ENCODE data around the gene NKAIN1.

Gene NKAIN1

DNA sequence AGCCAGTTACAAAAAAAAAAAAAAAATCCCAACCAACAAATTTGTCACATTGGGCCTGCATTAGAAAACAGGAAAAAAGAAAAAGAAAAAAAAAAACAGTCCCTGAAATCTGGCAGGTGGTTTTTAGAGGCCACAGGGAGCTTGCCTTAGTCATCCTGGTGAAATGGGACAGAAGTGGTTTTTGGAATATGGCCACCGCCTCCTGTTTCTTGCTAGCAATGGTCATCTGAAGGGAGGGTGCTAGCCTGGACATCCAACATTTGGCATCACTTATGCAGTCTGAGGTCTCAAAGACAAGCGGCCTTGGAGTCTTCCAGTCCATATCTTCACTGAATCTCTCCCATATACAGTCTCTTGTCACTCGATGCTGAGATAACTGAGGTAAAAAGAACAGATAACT, 20.1 kb upstream of the NKAIN1 start:
- DNase-seq (ENCODE audit: insufficient read length, low spot score) (no peak), FAIRE-seq (no peak)
- no peak for TF ChIP-seq POLR2AphosphoS5 (IDR thresholded peaks at IDR 0.05; ENCODE audit: low read depth, low read length)
- TF ChIP-seq POU2F2 (IDR thresholded peaks at IDR 0.05; ENCODE audit: low read depth, low read length): no peak
- TF ChIP-seq POLR2A (IDR thresholded peaks at IDR 0.05; ENCODE audit: low read depth, low read length): no peak
- TF ChIP-seq TAF1 (IDR thresholded peaks at IDR 0.05; ENCODE audit: low read depth, low read length): no peak
- no peak for TF ChIP-seq SPI1 (IDR thresholded peaks at IDR 0.05; ENCODE audit: low read depth, low read length)
- TF ChIP-seq PAX5 (IDR thresholded peaks at IDR 0.05; ENCODE audit: insufficient read depth, low read length, severe bottlenecking): no peak

DNA sequence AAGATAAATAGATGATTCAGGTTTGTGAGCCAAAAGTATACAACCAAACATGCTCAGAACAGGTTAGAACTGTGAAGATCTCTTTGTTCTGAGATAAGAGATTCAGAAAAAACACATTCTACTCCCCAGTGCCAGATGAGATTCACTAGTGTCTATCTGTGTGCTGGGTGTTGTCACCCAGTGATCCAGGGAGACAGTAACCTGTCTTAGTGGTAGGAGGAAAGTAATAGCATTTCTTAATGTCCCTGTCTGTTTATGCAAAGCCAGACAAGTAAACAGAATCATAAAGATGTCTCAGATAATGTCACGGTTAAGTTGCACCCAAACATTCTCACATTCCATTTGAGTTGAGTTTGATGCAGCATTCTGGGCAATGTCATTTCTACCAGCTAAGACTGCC, 18.9 kb upstream of the NKAIN1 start:
- TF ChIP-seq POLR2A (IDR thresholded peaks at IDR 0.05; ENCODE audit: low read depth, low read length) (no peak), TAF1 (IDR thresholded peaks at IDR 0.05; ENCODE audit: low read depth, low read length) (no peak), PAX5 (IDR thresholded peaks at IDR 0.05; ENCODE audit: insufficient read depth, low read length, severe bottlenecking) (no peak), POLR2AphosphoS5 (IDR thresholded peaks at IDR 0.05; ENCODE audit: low read depth, low read length) (no peak), SPI1 (IDR thresholded peaks at IDR 0.05; ENCODE audit: low read depth, low read length) (no peak), POU2F2 (IDR thresholded peaks at IDR 0.05; ENCODE audit: low read depth, low read length) (no peak)
- DNase-seq (ENCODE audit: insufficient read length, low spot score): no peak
- FAIRE-seq: no peak

- no peak for TF ChIP-seq POLR2A (IDR thresholded peaks at IDR 0.05; ENCODE audit: low read depth, low read length)
- no peak for TF ChIP-seq TAF1 (IDR thresholded peaks at IDR 0.05; ENCODE audit: low read depth, low read length)
- no peak for TF ChIP-seq POU2F2 (IDR thresholded peaks at IDR 0.05; ENCODE audit: low read depth, low read length)
- TF ChIP-seq PAX5 (IDR thresholded peaks at IDR 0.05; ENCODE audit: insufficient read depth, low read length, severe bottlenecking): no peak
- TF ChIP-seq SPI1 (IDR thresholded peaks at IDR 0.05; ENCODE audit: low read depth, low read length): no peak
- no peak for TF ChIP-seq POLR2AphosphoS5 (IDR thresholded peaks at IDR 0.05; ENCODE audit: low read depth, low read length)
- no peak for FAIRE-seq
- no peak for DNase-seq (ENCODE audit: insufficient read length, low spot score)
These were observed 17.5 kb upstream of the NKAIN1 start for GRCh38 chr1:31257213-31257612.

DNA sequence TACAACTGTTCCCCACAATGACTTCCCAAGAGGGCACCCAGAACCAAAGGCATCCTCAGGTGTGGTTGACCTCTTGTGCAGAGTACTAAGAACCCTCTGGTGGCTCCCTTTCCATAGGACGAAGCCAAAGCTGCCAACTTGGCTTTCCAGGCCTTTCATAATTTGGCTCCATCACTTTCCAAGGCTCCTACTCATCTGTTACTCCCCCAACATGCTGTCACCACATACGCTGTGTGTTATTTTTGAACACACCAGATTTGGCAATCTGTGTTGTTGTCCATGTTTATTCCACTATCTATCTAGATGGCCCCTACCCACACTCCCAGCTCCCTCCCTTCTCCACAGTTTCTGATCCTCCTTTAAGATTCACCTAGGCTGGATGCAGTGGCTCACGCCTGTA, 10.2 kb upstream of the NKAIN1 start:
- no peak for TF ChIP-seq POLR2A (IDR thresholded peaks at IDR 0.05; ENCODE audit: low read depth, low read length)
- no peak for TF ChIP-seq POLR2AphosphoS5 (IDR thresholded peaks at IDR 0.05; ENCODE audit: low read depth, low read length)
- no peak for TF ChIP-seq TAF1 (IDR thresholded peaks at IDR 0.05; ENCODE audit: low read depth, low read length)
- no peak for TF ChIP-seq PAX5 (IDR thresholded peaks at IDR 0.05; ENCODE audit: insufficient read depth, low read length, severe bottlenecking)
- no peak for TF ChIP-seq POU2F2 (IDR thresholded peaks at IDR 0.05; ENCODE audit: low read depth, low read length)
- no peak for TF ChIP-seq SPI1 (IDR thresholded peaks at IDR 0.05; ENCODE audit: low read depth, low read length)
- no peak for DNase-seq (ENCODE audit: insufficient read length, low spot score)

GRCh38 chr1:31248276-31248675, 8.6 kb upstream of the NKAIN1 start:
- DNase-seq (ENCODE audit: insufficient read length, low spot score) (no peak), FAIRE-seq (no peak)

More for the DNA sequence above, 10.2 kb upstream of the NKAIN1 start:
- no peak for FAIRE-seq

GRCh38 chr1:31244326-31244725, 4.6 kb upstream of the NKAIN1 start:
- DNase-seq (ENCODE audit: insufficient read length, low spot score): no peak
- FAIRE-seq: no peak
- no peak for TF ChIP-seq SPI1 (IDR thresholded peaks at IDR 0.05; ENCODE audit: low read depth, low read length)
- no peak for TF ChIP-seq PAX5 (IDR thresholded peaks at IDR 0.05; ENCODE audit: insufficient read depth, low read length, severe bottlenecking)
- no peak for TF ChIP-seq POLR2AphosphoS5 (IDR thresholded peaks at IDR 0.05; ENCODE audit: low read depth, low read length)
- no peak for TF ChIP-seq TAF1 (IDR thresholded peaks at IDR 0.05; ENCODE audit: low read depth, low read length)
- TF ChIP-seq POLR2A (IDR thresholded peaks at IDR 0.05; ENCODE audit: low read depth, low read length): no peak
- no peak for TF ChIP-seq POU2F2 (IDR thresholded peaks at IDR 0.05; ENCODE audit: low read depth, low read length)

More at GRCh38 chr1:31248276-31248675, 8.6 kb upstream of the NKAIN1 start:
- TF ChIP-seq SPI1 (IDR thresholded peaks at IDR 0.05; ENCODE audit: low read depth, low read length) (no peak), POU2F2 (IDR thresholded peaks at IDR 0.05; ENCODE audit: low read depth, low read length) (no peak), TAF1 (IDR thresholded peaks at IDR 0.05; ENCODE audit: low read depth, low read length) (no peak), POLR2AphosphoS5 (IDR thresholded peaks at IDR 0.05; ENCODE audit: low read depth, low read length) (no peak), POLR2A (IDR thresholded peaks at IDR 0.05; ENCODE audit: low read depth, low read length) (no peak), PAX5 (IDR thresholded peaks at IDR 0.05; ENCODE audit: insufficient read depth, low read length, severe bottlenecking) (no peak)

DNA sequence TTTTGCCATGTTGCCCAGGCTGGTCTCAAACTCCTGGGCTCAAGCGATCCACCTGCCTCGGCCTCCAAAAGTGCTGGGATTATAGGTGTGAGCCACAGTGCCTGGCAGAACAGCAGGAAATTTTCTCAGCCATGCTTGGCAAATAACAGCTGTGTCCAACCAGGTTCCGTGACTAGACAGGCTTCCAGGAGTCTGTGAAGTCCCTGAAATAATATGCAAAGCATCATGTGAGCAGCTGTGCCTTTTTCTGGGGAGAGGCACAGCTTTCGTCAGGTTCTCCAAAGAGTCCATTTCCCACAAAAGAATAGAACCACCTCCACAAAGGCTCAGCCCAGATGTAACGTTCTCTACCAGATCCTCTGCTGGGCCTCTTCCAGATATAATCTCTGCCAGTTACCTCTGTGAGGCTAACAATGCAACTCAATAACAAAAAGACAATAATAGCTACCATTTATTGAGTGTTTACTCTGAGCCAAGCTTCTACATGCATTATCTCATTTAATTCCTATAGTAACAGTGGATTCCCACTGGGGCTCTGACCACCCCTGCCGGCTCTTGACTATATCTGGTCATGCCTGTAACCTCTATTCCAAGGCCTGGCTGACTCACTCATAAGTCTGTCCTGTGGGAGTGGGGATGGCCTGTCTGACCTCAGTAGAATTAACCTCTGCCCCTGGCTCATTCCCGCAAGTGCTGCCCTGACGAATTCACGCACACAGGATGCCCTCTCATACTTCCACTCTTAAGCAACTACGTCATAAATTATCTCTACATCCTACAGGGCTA, 4.0 kb upstream of the NKAIN1 start:
- DNase-seq (ENCODE audit: insufficient read length, low spot score): no peak
- FAIRE-seq: no peak
- no peak for TF ChIP-seq PAX5 (IDR thresholded peaks at IDR 0.05; ENCODE audit: insufficient read depth, low read length, severe bottlenecking)
- no peak for TF ChIP-seq TAF1 (IDR thresholded peaks at IDR 0.05; ENCODE audit: low read depth, low read length)
- TF ChIP-seq POU2F2 (IDR thresholded peaks at IDR 0.05; ENCODE audit: low read depth, low read length): no peak
- no peak for TF ChIP-seq POLR2A (IDR thresholded peaks at IDR 0.05; ENCODE audit: low read depth, low read length)
- no peak for TF ChIP-seq SPI1 (IDR thresholded peaks at IDR 0.05; ENCODE audit: low read depth, low read length)
- no peak for TF ChIP-seq POLR2AphosphoS5 (IDR thresholded peaks at IDR 0.05; ENCODE audit: low read depth, low read length)

DNA sequence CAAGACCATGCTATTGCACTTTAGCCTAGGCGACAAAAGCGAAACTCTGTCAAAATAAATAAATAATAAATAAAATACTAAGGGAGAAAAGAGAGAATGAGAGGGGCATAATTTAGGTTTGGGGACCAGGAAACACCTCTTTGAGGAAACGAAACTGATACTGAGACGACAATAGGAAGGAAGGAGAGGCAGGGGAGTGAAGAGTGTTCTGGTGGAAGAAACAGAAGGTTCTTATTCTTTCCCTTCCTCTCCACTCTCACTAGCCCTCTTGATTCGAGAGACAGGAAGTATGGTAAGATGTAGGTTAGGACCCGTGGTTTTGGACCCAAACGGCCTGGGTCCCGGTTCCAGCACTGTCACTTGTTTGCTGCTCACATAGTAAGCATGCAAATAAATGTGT, 1.6 kb upstream of the NKAIN1 start:
- DNase-seq (ENCODE audit: insufficient read length, low spot score): no peak
- no peak for FAIRE-seq
- TF ChIP-seq TAF1 (IDR thresholded peaks at IDR 0.05; ENCODE audit: low read depth, low read length) (no peak), SPI1 (IDR thresholded peaks at IDR 0.05; ENCODE audit: low read depth, low read length) (no peak), PAX5 (IDR thresholded peaks at IDR 0.05; ENCODE audit: insufficient read depth, low read length, severe bottlenecking) (no peak), POLR2A (IDR thresholded peaks at IDR 0.05; ENCODE audit: low read depth, low read length) (no peak), POLR2AphosphoS5 (IDR thresholded peaks at IDR 0.05; ENCODE audit: low read depth, low read length) (no peak), POU2F2 (IDR thresholded peaks at IDR 0.05; ENCODE audit: low read depth, low read length) (no peak)

DNA sequence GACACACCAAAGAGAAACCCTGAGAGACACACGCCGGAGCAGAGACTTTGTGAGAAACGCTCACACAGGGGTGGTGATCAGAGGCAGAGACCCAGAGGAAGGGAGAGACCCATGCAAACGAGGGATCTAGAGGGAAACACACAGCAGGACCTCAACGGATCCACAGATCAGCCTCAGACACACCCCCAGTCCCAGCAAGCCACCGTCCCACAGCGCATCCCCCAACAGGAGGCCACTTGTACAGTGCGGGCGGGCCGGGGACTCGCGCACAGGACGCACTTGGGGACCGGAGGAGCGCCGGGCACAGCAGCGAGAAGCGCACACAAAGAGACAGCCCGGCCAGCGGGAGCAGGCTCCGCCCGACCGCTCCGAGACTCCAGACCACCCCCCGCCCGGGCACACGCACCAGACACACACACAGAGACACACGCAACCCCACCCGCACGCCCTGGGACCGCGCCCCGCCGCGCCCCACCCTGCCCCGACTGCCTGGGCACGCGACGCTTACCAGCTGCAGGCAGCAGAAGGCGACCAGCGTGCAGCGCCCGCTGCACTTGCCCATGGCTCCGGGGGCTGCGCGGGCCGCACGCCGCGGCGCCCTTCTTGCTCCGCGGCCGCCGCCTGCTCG, 587 bp downstream of the NKAIN1 start:
- no peak for TF ChIP-seq PAX5 (IDR thresholded peaks at IDR 0.05; ENCODE audit: insufficient read depth, low read length, severe bottlenecking)
- no peak for TF ChIP-seq POLR2A (IDR thresholded peaks at IDR 0.05; ENCODE audit: low read depth, low read length)
- TF ChIP-seq POU2F2 (IDR thresholded peaks at IDR 0.05; ENCODE audit: low read depth, low read length): no peak
- no peak for TF ChIP-seq POLR2AphosphoS5 (IDR thresholded peaks at IDR 0.05; ENCODE audit: low read depth, low read length)
- no peak for TF ChIP-seq SPI1 (IDR thresholded peaks at IDR 0.05; ENCODE audit: low read depth, low read length)
- TF ChIP-seq TAF1 (IDR thresholded peaks at IDR 0.05; ENCODE audit: low read depth, low read length): no peak
- DNase-seq (ENCODE audit: insufficient read length, low spot score) (no peak), FAIRE-seq (no peak)
